Colonic mucosa (tissue), 4 donors: Measurements from ENCODE around the gene IGDCC3. TPM values are rescaled to one million over a fixed set of nuclear protein-coding genes. Genes with fewer than 3 reads are reported as not detected.
A peak's percentile ranks its signal among the peaks of the same experiment; 100 is the strongest.

Experiments
- DNase-seq: peaks from one replicate; pipeline ENCODE4 v3.0.0-alpha.2; 2020
- H3K27ac ChIP-seq: fragments of 200-600 bp; one replicate; pipeline ENCODE4 v1.8.0; 2021
- H3K27me3 ChIP-seq: fragments of 200-600 bp; one replicate; pipeline ENCODE4 v1.8.0; 2021
- H3K36me3 ChIP-seq: fragments of 200-600 bp; one replicate; pipeline ENCODE4 v1.8.0; 2021
- H3K4me1 ChIP-seq: fragments of 200-600 bp; one replicate; pipeline ENCODE4 v1.8.0; 2021; ENCODE audit warnings: mild to moderate bottlenecking
- H3K4me3 ChIP-seq: fragments of 200-600 bp; one replicate; pipeline ENCODE4 v1.8.0; 2021
- H3K9ac ChIP-seq, 2 donors: one replicate each; pipeline ENCODE4 v1.7.0; 2013; ENCODE audit warnings: control low read depth in 2 of 2, low read depth in 2 of 2, low read length in 2 of 2
- H3K9me3 ChIP-seq: fragments of 200-600 bp; one replicate; pipeline ENCODE4 v1.8.0; 2021
- CTCF ChIP-seq: fragments of 200-600 bp; IDR thresholded peaks from one replicate; pipeline ENCODE4 v1.8.0; 2022; ENCODE audit warnings: antibody characterized with exemption, mild to moderate bottlenecking
- intact Hi-C: fragments of 100-400 bp; cut with DNase I; formaldehyde crosslinking; loops from one replicate; pipeline ENCODE4 v1.14.1; 2022
- total RNA-seq, 2 donors: library from RNA; stranded (reverse); fragmentation: NEBNext Ultra II Directional in 1 of 2; extraction: Animal tissue kit (Norgen Biotek cat#: 25700) in 1 of 2; gene quantifications; one replicate each; pipeline ENCODE4 v1.2.1, GENCODE V29; 2021
- donor health status: healthy.
- donor health status: DM: no; HTN: no; CAD: no.
- donor health status: DM: no; HTN: no; CAD: no.

The IGDCC3 gene
- total RNA-seq, 2 donors from 2014 or later: 0.12 TPM; not detected in 1

GRCh38 chr15:65289261-65289854 lies 88.4 kb downstream of the IGDCC3 start:
- Histone ChIP-seq H3K36me3 (no peaks in the 10 kb centered on the region), H3K4me3 (no peak overlapping the region), H3K9ac (no peak overlapping the region), H3K9me3 (no peaks in the 10 kb centered on the region), H3K27me3 (no peaks in the 10 kb centered on the region), H3K27ac (no peak overlapping the region), H3K4me1 (peaks cover 3% of the 10 kb centered on the region)
- no peak for DNase-seq
- TF ChIP-seq CTCF: no peak
- intact Hi-C loops: no loop called here

- intact Hi-C loops: no loop called here
- H3K9me3 ChIP-seq: no peaks in the 10 kb centered on the region
- no peak overlapping the region for H3K4me3 ChIP-seq
- peak overlapping the region; percentile 86 for H3K27ac ChIP-seq
- TF ChIP-seq CTCF: no peak
- peaks cover 3% of the 10 kb centered on the region for H3K4me1 ChIP-seq
- H3K27me3 ChIP-seq: no peaks in the 10 kb centered on the region
- peak overlapping the region in 1 of 2 donors; percentile 86 for H3K9ac ChIP-seq
- no peak for DNase-seq
- H3K36me3 ChIP-seq: no peaks in the 10 kb centered on the region
Observed at GRCh38 chr15:65287520-65287855, 90.3 kb downstream of the IGDCC3 start.

DNA sequence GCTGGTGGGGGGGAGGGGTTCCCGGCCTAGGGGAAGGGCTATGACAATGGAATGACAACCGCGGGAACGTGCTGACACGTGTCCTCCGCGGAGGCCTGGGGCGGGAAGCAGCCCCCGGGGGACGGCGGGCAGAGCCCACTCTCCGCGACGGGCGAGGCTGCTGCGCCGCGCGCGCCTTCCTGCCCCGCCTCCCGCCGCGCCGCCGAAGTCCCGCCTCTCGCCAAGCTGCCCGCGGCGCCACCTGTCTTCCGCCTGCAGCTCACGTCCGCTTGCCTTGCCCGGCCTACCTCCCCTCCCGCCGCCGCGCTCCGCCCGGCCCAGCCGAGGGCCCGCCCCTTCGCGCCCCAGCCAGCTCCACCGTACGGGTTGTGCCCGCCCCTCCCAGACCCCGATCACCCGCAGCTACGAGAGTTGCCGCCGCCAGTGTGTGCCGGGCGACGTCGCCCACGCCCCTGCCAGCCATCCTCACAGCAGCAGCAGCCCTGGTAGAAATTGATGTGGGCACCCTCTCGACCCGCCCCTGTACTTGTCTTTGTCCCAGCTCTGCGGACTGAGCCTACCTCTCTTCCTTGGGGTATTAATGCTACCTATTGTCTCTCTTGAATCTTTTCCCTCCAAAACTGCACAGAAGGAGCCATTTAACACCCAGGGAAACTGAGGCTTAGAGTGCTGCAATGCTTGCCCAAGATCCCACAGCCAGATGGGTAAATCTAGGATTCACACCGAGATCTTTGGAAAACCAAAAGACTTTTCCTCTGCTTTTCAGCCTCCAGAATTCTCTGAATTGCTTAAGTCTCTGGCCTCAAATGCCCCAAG lies 90.9 kb downstream of the IGDCC3 start, which contains the start of gene PARP16:
TSS of gene PARP16 (minus strand) at position 180 of the 816 bp plus-strand sequence. CDS start 457 bp downstream, outside the sequence.
- Histone ChIP-seq H3K27ac (peak within 1 kb of the TSS; percentile 86), H3K4me1 (peaks cover 3% of the 10 kb centered on the region), H3K9ac (peak within 1 kb of the TSS; percentile 95 to 98), H3K27me3 (no peaks in the 10 kb centered on the region), H3K4me3 (peak within 1 kb of the TSS; percentile 77), H3K36me3 (no peaks in the 10 kb centered on the region), H3K9me3 (no peaks in the 10 kb centered on the region)
- intact Hi-C loops: no loop called here
- peak; percentile 50 for TF ChIP-seq CTCF
- DNase-seq: peak; percentile 93

DNA sequence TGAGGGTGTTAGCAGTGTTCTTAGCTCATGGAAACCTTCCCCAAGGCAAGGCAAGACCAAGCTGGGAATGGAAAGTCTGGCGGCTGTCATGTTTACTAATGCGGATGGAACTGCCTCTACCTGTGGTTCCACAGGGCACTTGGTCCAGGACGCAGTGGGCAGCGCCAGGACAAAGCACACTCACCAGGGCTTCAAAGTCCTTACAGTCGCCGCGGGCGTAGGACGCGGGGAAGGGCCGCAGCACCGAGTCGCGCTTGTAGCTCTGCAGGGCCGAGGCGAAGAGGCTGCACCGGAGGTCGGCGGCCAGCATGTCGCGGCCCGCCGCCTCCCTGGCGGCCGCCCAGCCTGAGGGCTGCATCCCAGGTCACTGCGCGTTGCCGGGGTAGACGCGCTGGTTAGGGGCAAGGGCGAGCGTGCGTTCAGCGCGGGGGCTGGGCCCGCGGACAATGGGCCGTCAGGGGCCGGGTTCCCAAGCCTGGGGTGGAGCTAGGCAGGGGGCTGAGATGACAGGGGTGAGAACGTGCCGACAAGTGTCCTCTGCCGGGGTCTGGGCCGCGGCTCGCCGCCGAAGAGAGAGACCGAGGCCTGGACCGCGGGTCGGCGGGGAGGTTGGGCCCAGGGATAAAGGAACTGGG lies 91.6 kb downstream of the IGDCC3 start:
- Histone ChIP-seq H3K9ac (peak overlapping the region; percentile 95 to 98), H3K27me3 (no peaks in the 10 kb centered on the region), H3K4me1 (peaks cover 3% of the 10 kb centered on the region), H3K4me3 (peak overlapping the region; percentile 77), H3K9me3 (no peaks in the 10 kb centered on the region), H3K27ac (peak overlapping the region; percentile 86), H3K36me3 (no peaks in the 10 kb centered on the region)
- DNase-seq: peak; percentile 61
- intact Hi-C loops: no loop called here
- no peak for TF ChIP-seq CTCF

DNA sequence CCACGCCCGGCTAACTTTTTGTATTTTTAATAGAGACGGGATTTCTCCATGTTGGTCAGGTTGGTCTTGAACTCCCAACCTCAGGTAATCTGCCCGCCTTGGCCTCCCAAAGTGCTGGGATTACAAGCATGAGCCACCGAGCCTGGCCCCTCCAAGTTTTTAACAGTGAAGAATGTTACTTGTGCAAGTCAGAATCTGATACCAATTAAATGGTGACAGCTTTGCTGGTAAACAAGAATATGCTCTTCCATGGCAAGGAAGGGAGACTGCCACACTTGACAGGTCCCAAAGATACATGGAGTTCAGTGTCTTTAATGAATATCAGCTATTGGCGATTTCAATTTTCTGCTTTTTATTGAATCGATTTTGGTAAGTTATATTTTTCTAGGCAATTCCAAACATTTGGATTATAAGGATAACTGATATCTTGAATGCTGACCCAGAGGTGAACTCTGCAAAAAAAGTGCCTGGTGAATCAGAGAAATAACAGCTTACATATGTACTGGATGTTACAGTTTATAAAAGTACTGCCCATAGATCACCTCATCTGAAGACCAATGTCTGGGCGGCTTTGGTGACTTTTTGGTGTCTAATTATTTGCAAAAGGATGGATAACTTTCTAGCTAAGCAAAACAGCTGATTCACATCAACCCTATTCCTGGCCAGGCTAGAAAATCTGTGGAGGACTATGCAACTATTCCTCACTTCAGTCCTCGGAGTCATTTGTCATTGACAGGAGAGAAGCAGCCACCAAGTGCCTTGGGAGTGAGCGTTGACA lies 92.3 kb downstream of the IGDCC3 start:
- Histone ChIP-seq H3K4me3 (peak overlapping the region; percentile 77), H3K27me3 (no peaks in the 10 kb centered on the region), H3K4me1 (peaks cover 3% of the 10 kb centered on the region), H3K36me3 (no peaks in the 10 kb centered on the region), H3K9me3 (no peaks in the 10 kb centered on the region), H3K27ac (peak overlapping the region; percentile 86), H3K9ac (peak overlapping the region; percentile 95 to 98)
- no peak for TF ChIP-seq CTCF
- no peak for DNase-seq
- intact Hi-C loops: no loop called here
